HCT116 (cell line): ENCODE measurements around the gene MYO1F. TPM values are rescaled to one million over a fixed set of nuclear protein-coding genes. Genes with fewer than 3 reads are reported as not detected.

ENCODE experiments used
- ATAC-seq: fragments of 200-7000 bp; cut with Tn5 transposase; 2 replicates; pipeline ENCODE4 v1.9.1; 2020; ENCODE audit warnings: mild to moderate bottlenecking, moderate library complexity
- BruUV-seq: library from RNA; stranded (reverse); fragments of 400-500 nt; replicated peaks from 2 replicates; lab custom pipeline; 2021; lab: Mats Ljungman, UMichigan
- CTCF ChIA-PET: fragments of 300-600 bp; sonication (Branson Sonifier 250); formaldehyde crosslinking; loops from one replicate; lab custom pipeline; 2021; ENCODE audit warnings: antibody characterized with exemption; lab: Charles Lee
- POLR2A ChIA-PET: fragments of 300-600, 350-600 bp; sonication (Branson Sonifier 250); formaldehyde crosslinking; loops from one replicate; lab custom pipeline; 2021; ENCODE audit warnings: antibody characterized with exemption; lab: Charles Lee
- RAD21 ChIA-PET, 2 experiments: fragments of 300-600 bp; sonication (Branson Sonifier 250); formaldehyde crosslinking; loops; one replicate each; lab custom pipeline; 2023; ENCODE audit warnings: low total read pairs in 2 of 2; ENCODE audit not compliant: uncharacterized antibody in 2 of 2, unreplicated experiment in 2 of 2, low non-redundant PET in 1 of 2; lab: Charles Lee
- DNase-seq: peaks from one replicate; pipeline ENCODE4 v3.0.0-alpha.2; 2010; ENCODE audit warnings: low read depth, low spot score
- H2AFZ ChIP-seq: fragments of 200-600 bp; shearing (Covaris generic), sonication (generic); 2 replicates; pipeline ENCODE4 v1.6.1; 2017; ENCODE audit warnings: low read depth, mixed run types, mixed read lengths, antibody characterized with exemption, low read length; ENCODE audit not compliant: poor library complexity, severe bottlenecking
- H3K27ac ChIP-seq: 2 replicates; pipeline ENCODE4 v1.5.1; 2012; ENCODE audit warnings: low read depth, low read length
- H3K27me3 ChIP-seq: fragments of 200-600 bp; sonication (generic); 2 replicates; pipeline ENCODE4 v1.6.1; 2016; ENCODE audit warnings: mixed run types, low read length, mixed read lengths; ENCODE audit not compliant: insufficient read depth
- H3K36me3 ChIP-seq, 2 experiments: fragments of 200-500 bp in 1 of 2; fragments of 200-600 bp in 1 of 2; sonication (Bioruptor generic) in 1 of 2; sonication (generic) in 1 of 2; 2 replicates each; pipeline versions ENCODE4 v1.5.1 to v1.6.1; 2014 to 2016; ENCODE audit warnings: low read length in 2 of 2, inconsistent platforms in 1 of 2, mixed read lengths in 1 of 2, mixed run types in 1 of 2; ENCODE audit not compliant: insufficient read depth in 2 of 2, control insufficient read depth in 1 of 2
- H3K4me1 ChIP-seq, 2 experiments: fragments of 200-600 bp in 1 of 2; sonication (generic) in 1 of 2; 2 replicates each; pipeline versions ENCODE4 v1.5.1 to v1.6.1; 2012 to 2017; ENCODE audit warnings: low read length in 2 of 2, inconsistent platforms in 1 of 2, mild to moderate bottlenecking in 1 of 2, mixed read lengths in 1 of 2, mixed run types in 1 of 2, moderate library complexity in 1 of 2; ENCODE audit not compliant: insufficient read depth in 2 of 2, control insufficient read depth in 1 of 2
- H3K4me2 ChIP-seq: fragments of 200-600 bp; sonication (generic); 2 replicates; pipeline ENCODE4 v1.6.1; 2017; ENCODE audit warnings: mixed run types, low read length, mixed read lengths
- H3K4me3 ChIP-seq, 2 experiments: fragments of 200-600 bp in 1 of 2; sonication (generic) in 1 of 2; replicated peaks in 1 of 2; 2 replicates each; pipeline ENCODE4 v1.5.1; 2011 to 2016; ENCODE audit warnings: low read length in 2 of 2, control low read depth in 1 of 2, low read depth in 1 of 2, mild to moderate bottlenecking in 1 of 2, mixed read lengths in 1 of 2, mixed run types in 1 of 2
- H3K79me2 ChIP-seq: fragments of 200-600 bp; sonication (generic); 2 replicates; pipeline ENCODE4 v1.6.1; 2017; ENCODE audit warnings: mild to moderate bottlenecking, mixed run types, low read length, moderate library complexity, mixed read lengths; ENCODE audit not compliant: insufficient read depth
- H3K9ac ChIP-seq: fragments of 200-600 bp; sonication (generic); 2 replicates; pipeline ENCODE4 v1.6.1; 2016; ENCODE audit warnings: low read length, mixed read lengths
- H3K9me2 ChIP-seq: fragments of 200-600 bp; sonication (generic), shearing (Covaris generic); 2 replicates; pipeline ENCODE4 v1.6.1; 2017; ENCODE audit warnings: mixed run types, mild to moderate bottlenecking, moderate library complexity; ENCODE audit not compliant: insufficient read depth
- H3K9me3 ChIP-seq, 2 experiments: fragments of 200-500 bp in 1 of 2; fragments of 200-600 bp in 1 of 2; sonication (Bioruptor generic) in 1 of 2; sonication (generic) in 1 of 2; 2 replicates each; pipeline ENCODE4 v1.6.1; 2014 to 2017; ENCODE audit warnings: low read length in 2 of 2, mixed read lengths in 2 of 2, inconsistent platforms in 1 of 2, low read depth in 1 of 2, mild to moderate bottlenecking in 1 of 2, mixed run types in 1 of 2, moderate library complexity in 1 of 2; ENCODE audit not compliant: control insufficient read depth in 1 of 2, insufficient read depth in 1 of 2
- H4K20me1 ChIP-seq: fragments of 200-600 bp; sonication (generic), shearing (Covaris generic); 2 replicates; pipeline ENCODE4 v1.6.1; 2017; ENCODE audit warnings: mixed run types, mild to moderate bottlenecking, moderate library complexity; ENCODE audit not compliant: insufficient read depth
- CBX3 ChIP-seq: IDR thresholded peaks from 2 replicates; pipeline ENCODE4 v1.6.1; 2012; ENCODE audit warnings: low read depth
- CEBPB ChIP-seq: IDR thresholded peaks from 2 replicates; pipeline ENCODE4 v1.6.1; 2012; ENCODE audit warnings: low read depth
- EGR1 ChIP-seq: IDR thresholded peaks from 2 replicates; pipeline ENCODE4 v1.6.1; 2012; ENCODE audit warnings: low read depth
- FOSL1 ChIP-seq: IDR thresholded peaks from 2 replicates; pipeline ENCODE4 v1.6.1; 2012; ENCODE audit warnings: low read depth
- POLR2A ChIP-seq: IDR thresholded peaks from 2 replicates; pipeline ENCODE4 v1.7.0; 2011; ENCODE audit warnings: borderline replicate concordance; ENCODE audit not compliant: insufficient read depth, insufficient read length; ENCODE audit errors: extremely low read depth
- POLR2AphosphoS5 ChIP-seq: IDR thresholded peaks from 2 replicates; pipeline ENCODE4 v1.6.1; 2011; ENCODE audit warnings: mild to moderate bottlenecking, low read depth, low read length, moderate library complexity
- SIN3A ChIP-seq: IDR thresholded peaks from 2 replicates; pipeline ENCODE4 v1.6.1; 2012; ENCODE audit warnings: low read depth
- SP1 ChIP-seq: IDR thresholded peaks from 2 replicates; pipeline ENCODE4 v1.6.1; 2012; ENCODE audit warnings: low read depth
- SRF ChIP-seq: IDR thresholded peaks from 2 replicates; pipeline ENCODE4 v1.6.1; 2012; ENCODE audit warnings: low read depth
- TCF7L2 ChIP-seq: IDR thresholded peaks from 2 replicates; pipeline ENCODE4 v1.7.0; 2011; ENCODE audit warnings: borderline replicate concordance, inconsistent platforms; ENCODE audit not compliant: insufficient read depth, insufficient read length; ENCODE audit errors: extremely low read depth
- YY1 ChIP-seq: IDR thresholded peaks from 2 replicates; pipeline ENCODE4 v1.6.1; 2011; ENCODE audit warnings: low read length, low read depth, moderate library complexity, mild to moderate bottlenecking; ENCODE audit not compliant: insufficient replicate concordance; ENCODE audit errors: extremely low read depth
- ZFX ChIP-seq: fragments of 450-650 bp; IDR thresholded peaks from 2 replicates; pipeline ENCODE4 v1.6.1; 2017
- intact Hi-C: fragments of 100-400 bp; cut with micrococcal nuclease; formaldehyde crosslinking; loops from 2 replicates; pipeline ENCODE4 v1.10.0; 2022
- total RNA-seq: library from RNA; stranded (reverse); gene quantifications from one replicate; pipeline ENCODE4 v1.2.1, GENCODE V29; 2021; ENCODE audit not compliant: unreplicated experiment
- TF ChIP-seq, protein P1 (sequence below): IDR thresholded peaks from 2 replicates; pipeline ENCODE4 v1.6.1; 2011; ENCODE audit warnings: mild to moderate bottlenecking, low read length, moderate library complexity; ENCODE audit not compliant: insufficient replicate concordance; ENCODE audit errors: extremely low read depth
- TF ChIP-seq, protein P2 (sequence below): IDR thresholded peaks from 2 replicates; pipeline ENCODE4 v1.6.1; 2012; ENCODE audit warnings: low read depth
- TF ChIP-seq, protein P3 (sequence below): IDR thresholded peaks from 2 replicates; pipeline ENCODE4 v1.6.1; 2012

Gene MYO1F
- total RNA-seq, 1 experiment from 2014 or later: 0.39 TPM

DNA sequence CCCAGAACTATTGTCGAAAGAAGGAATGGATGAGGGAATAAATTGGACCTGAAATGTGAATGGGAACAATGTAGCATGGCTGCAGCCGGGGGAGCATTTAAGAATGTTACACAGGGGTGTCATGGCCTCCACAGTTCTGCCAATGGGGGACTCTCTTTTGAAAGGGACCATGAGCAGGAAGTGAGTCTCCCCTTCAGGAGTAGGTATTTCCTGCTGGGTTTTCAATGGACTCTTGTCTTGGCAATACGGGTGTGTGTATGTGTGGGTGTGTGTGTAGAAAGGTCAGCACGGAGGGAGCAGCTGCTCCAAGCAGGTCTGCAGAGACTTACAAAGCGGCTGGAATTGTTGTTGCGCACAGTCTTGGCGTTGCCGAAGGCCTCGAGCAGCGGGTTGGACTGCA, 24.4 kb downstream of the MYO1F start:
- Histone ChIP-seq H3K79me2 (no peaks in the 10 kb centered on the region), H3K4me1 (peaks cover 0 to 10% of the 10 kb centered on the region in 2 experiments; a peak in 1 of 4 replicates), H3K9me3 (no peaks in the 10 kb centered on the region), H4K20me1 (no peaks in the 10 kb centered on the region), H3K36me3 (no peaks in the 10 kb centered on the region), H3K4me3 (peak overlapping the region; percentile 10 to 26), H3K4me2 (peak overlapping the region; percentile 60), H3K27ac (no peak overlapping the region), H2AFZ (peak overlapping the region; percentile 29), H3K9ac (no peak overlapping the region), H3K9me2 (no peaks in the 10 kb centered on the region), H3K27me3 (no peaks in the 10 kb centered on the region)
- DNase-seq: peak; percentile 75
- ChIA-PET RAD21 (no interaction called here), CTCF (no interaction called here), POLR2A (no interaction called here)
- intact Hi-C loops: no loop called here
- ATAC-seq: peak; percentile 88
- no TSS peak for BruUV-seq
- TF ChIP-seq YY1: peak; percentile 99
- peak; percentile 24; the same call in 1 of the 2 replicates for TF ChIP-seq POLR2AphosphoS5
- TF ChIP-seq, protein P1, sequence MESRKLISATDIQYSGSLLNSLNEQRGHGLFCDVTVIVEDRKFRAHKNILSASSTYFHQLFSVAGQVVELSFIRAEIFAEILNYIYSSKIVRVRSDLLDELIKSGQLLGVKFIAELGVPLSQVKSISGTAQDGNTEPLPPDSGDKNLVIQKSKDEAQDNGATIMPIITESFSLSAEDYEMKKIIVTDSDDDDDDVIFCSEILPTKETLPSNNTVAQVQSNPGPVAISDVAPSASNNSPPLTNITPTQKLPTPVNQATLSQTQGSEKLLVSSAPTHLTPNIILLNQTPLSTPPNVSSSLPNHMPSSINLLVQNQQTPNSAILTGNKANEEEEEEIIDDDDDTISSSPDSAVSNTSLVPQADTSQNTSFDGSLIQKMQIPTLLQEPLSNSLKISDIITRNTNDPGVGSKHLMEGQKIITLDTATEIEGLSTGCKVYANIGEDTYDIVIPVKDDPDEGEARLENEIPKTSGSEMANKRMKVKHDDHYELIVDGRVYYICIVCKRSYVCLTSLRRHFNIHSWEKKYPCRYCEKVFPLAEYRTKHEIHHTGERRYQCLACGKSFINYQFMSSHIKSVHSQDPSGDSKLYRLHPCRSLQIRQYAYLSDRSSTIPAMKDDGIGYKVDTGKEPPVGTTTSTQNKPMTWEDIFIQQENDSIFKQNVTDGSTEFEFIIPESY: peak; percentile 36
- peak; percentile 67; the same call in 1 of the 2 replicates for TF ChIP-seq SP1
- TF ChIP-seq ZFX: no peak
- peak; percentile 63 for TF ChIP-seq FOSL1
- TF ChIP-seq, protein P2, sequence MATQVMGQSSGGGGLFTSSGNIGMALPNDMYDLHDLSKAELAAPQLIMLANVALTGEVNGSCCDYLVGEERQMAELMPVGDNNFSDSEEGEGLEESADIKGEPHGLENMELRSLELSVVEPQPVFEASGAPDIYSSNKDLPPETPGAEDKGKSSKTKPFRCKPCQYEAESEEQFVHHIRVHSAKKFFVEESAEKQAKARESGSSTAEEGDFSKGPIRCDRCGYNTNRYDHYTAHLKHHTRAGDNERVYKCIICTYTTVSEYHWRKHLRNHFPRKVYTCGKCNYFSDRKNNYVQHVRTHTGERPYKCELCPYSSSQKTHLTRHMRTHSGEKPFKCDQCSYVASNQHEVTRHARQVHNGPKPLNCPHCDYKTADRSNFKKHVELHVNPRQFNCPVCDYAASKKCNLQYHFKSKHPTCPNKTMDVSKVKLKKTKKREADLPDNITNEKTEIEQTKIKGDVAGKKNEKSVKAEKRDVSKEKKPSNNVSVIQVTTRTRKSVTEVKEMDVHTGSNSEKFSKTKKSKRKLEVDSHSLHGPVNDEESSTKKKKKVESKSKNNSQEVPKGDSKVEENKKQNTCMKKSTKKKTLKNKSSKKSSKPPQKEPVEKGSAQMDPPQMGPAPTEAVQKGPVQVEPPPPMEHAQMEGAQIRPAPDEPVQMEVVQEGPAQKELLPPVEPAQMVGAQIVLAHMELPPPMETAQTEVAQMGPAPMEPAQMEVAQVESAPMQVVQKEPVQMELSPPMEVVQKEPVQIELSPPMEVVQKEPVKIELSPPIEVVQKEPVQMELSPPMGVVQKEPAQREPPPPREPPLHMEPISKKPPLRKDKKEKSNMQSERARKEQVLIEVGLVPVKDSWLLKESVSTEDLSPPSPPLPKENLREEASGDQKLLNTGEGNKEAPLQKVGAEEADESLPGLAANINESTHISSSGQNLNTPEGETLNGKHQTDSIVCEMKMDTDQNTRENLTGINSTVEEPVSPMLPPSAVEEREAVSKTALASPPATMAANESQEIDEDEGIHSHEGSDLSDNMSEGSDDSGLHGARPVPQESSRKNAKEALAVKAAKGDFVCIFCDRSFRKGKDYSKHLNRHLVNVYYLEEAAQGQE: no peak
- peak; percentile 94 for TF ChIP-seq CBX3
- peak; percentile 65; the same call in 1 of the 2 replicates for TF ChIP-seq SIN3A
- TF ChIP-seq, protein P3, sequence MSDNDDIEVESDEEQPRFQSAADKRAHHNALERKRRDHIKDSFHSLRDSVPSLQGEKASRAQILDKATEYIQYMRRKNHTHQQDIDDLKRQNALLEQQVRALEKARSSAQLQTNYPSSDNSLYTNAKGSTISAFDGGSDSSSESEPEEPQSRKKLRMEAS: peak; percentile 66; the same call in 1 of the 2 replicates
- no peak for TF ChIP-seq POLR2A
- no peak for TF ChIP-seq TCF7L2
- peak; percentile 78 for TF ChIP-seq SRF
- TF ChIP-seq CEBPB: no peak
- TF ChIP-seq EGR1: peak; percentile 66
